MCF 10A (cell line): ENCODE results near the gene ZMAT3. TPM values are rescaled to one million over a fixed set of nuclear protein-coding genes. Genes with fewer than 3 reads are reported as not detected.

Source experiments
- BruUV-seq: library from RNA; stranded (reverse); fragments of 400-500 nt; replicated peaks from 2 replicates; lab custom pipeline; 2021; lab: Mats Ljungman, UMichigan
- CTCF ChIA-PET: fragments of 300-600 bp; sonication (Branson Sonifier 250); formaldehyde crosslinking; extraction: SDS; loops from one replicate; lab custom pipeline; 2021; ENCODE audit warnings: antibody characterized with exemption, inconsistent platforms; lab: Yijun Ruan, JAX
- POLR2A ChIA-PET: fragments of 300-600, 350-650 bp; sonication (Branson Sonifier 250); formaldehyde crosslinking; extraction: SDS; loops from one replicate; lab custom pipeline; 2020; ENCODE audit warnings: antibody characterized with exemption, inconsistent platforms; lab: Yijun Ruan, JAX
- DNase-seq: peaks from one replicate; pipeline ENCODE4 v3.0.0-alpha.2; 2018; ENCODE audit not compliant: unreplicated experiment
- H3K27ac Mint-ChIP-seq: one replicate; pipeline ENCODE4 v1.8.0; 2022; ENCODE audit warnings: mild to moderate bottlenecking, low read depth, mixed read lengths; ENCODE audit not compliant: unreplicated experiment
- H3K27me3 Mint-ChIP-seq: one replicate; pipeline ENCODE4 v1.8.0; 2022; ENCODE audit warnings: mixed read lengths; ENCODE audit not compliant: insufficient read depth, unreplicated experiment
- H3K36me3 Mint-ChIP-seq: one replicate; pipeline ENCODE4 v1.8.0; 2022; ENCODE audit warnings: mild to moderate bottlenecking, moderate library complexity, mixed read lengths; ENCODE audit not compliant: insufficient read depth, unreplicated experiment
- H3K4me1 Mint-ChIP-seq: one replicate; pipeline ENCODE4 v1.8.0; 2022; ENCODE audit warnings: mixed read lengths; ENCODE audit not compliant: insufficient read depth, unreplicated experiment
- H3K4me3 Mint-ChIP-seq: one replicate; pipeline ENCODE4 v1.8.0; 2022; ENCODE audit warnings: mild to moderate bottlenecking, moderate library complexity, mixed read lengths; ENCODE audit not compliant: unreplicated experiment
- H3K9me3 Mint-ChIP-seq: one replicate; pipeline ENCODE4 v1.8.0; 2022; ENCODE audit warnings: mixed read lengths; ENCODE audit not compliant: unreplicated experiment
- intact Hi-C: fragments of 100-400 bp; cut with micrococcal nuclease; formaldehyde crosslinking; loops from 2 replicates; pipeline ENCODE4 v1.14.1; 2022
- total RNA-seq: library from RNA; stranded (reverse); gene quantifications from 2 replicates; pipeline ENCODE4 v1.2.3, GENCODE V29; 2022
- TF ChIP-seq, protein P1 (sequence below): fragments of 200-600 bp; IDR thresholded peaks from one replicate; pipeline ENCODE4 v1.8.0; 2022; ENCODE audit warnings: antibody characterized with exemption, mild to moderate bottlenecking; ENCODE audit not compliant: unreplicated experiment

The ZMAT3 gene
- total RNA-seq, 1 experiment from 2014 or later: 50.9 TPM

DNA sequence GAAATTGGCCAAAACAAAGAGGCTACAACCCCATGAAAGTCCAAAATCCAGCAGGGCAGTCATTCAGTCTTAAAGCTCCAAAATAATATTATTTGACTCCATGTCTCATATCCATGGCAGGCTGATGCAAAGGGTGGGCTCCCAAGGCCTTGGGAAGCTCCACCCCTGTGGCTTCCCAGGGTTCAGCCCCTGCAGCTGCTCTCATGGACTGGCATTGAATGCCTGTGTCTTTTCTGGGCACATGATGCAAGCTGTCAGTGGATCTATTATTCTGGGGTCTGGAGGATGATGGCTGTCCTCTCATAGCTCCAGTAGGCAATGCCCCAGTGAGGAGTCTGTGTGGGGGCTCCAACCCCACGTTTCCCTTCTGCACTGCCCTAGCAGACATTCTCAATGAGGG, 81.8 kb downstream of the ZMAT3 start:
- intact Hi-C loops: no loop called here
- no TSS peak for BruUV-seq
- CTCF ChIA-PET: no interaction called here
- H3K4me1 Mint-ChIP-seq: no peaks in the 10 kb centered on the region
- no peaks in the 10 kb centered on the region for H3K27me3 Mint-ChIP-seq
- TF ChIP-seq, protein P1, sequence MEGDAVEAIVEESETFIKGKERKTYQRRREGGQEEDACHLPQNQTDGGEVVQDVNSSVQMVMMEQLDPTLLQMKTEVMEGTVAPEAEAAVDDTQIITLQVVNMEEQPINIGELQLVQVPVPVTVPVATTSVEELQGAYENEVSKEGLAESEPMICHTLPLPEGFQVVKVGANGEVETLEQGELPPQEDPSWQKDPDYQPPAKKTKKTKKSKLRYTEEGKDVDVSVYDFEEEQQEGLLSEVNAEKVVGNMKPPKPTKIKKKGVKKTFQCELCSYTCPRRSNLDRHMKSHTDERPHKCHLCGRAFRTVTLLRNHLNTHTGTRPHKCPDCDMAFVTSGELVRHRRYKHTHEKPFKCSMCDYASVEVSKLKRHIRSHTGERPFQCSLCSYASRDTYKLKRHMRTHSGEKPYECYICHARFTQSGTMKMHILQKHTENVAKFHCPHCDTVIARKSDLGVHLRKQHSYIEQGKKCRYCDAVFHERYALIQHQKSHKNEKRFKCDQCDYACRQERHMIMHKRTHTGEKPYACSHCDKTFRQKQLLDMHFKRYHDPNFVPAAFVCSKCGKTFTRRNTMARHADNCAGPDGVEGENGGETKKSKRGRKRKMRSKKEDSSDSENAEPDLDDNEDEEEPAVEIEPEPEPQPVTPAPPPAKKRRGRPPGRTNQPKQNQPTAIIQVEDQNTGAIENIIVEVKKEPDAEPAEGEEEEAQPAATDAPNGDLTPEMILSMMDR: no peak
- no peak for DNase-seq
- H3K4me3 Mint-ChIP-seq: no peak overlapping the region
- peaks cover 24% of the 10 kb centered on the region for H3K36me3 Mint-ChIP-seq
- peaks cover 26% of the 10 kb centered on the region for H3K9me3 Mint-ChIP-seq
- no peak overlapping the region for H3K27ac Mint-ChIP-seq
- POLR2A ChIA-PET: interaction anchor here (0.7 kb wide), 1 partner anchor 553 kb away, joined by 3 read pairs; no protein-coding TSS in a partner anchor

DNA sequence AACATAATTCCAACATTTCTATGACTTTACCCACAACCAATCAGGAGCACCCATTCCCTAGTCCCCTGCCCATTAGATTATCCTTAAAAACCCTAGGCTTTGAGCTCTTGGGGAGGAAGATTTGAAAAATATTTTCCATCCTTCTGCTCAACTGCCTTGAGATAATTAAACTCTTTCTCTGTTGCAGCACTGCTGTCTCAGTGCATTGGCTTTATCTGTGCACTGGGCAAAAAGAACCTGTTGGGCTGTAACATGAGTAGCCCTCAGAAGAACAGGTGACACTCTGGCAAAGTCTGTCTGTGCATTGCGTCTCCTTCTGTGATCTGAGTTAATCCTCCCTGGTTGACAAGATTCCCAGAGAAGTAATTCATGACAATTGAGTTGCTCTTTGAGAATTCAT, 83.9 kb downstream of the ZMAT3 start:
- POLR2A ChIA-PET: no interaction called here
- TF ChIP-seq, protein P1: no peak
- Mint-ChIP-seq H3K36me3 (peaks cover 32% of the 10 kb centered on the region), H3K4me3 (no peak overlapping the region), H3K27ac (no peak overlapping the region), H3K9me3 (peaks cover 29% of the 10 kb centered on the region), H3K4me1 (no peaks in the 10 kb centered on the region), H3K27me3 (no peaks in the 10 kb centered on the region)
- BruUV-seq: no TSS peak
- no peak for DNase-seq
- CTCF ChIA-PET: interaction anchor here (0.5 to 2.2 kb wide), 3 partner anchors 21 to 1402 kb away, joined by 3 to 9 read pairs (median 3); no protein-coding TSS in a partner anchor
- intact Hi-C loops: no loop called here

DNA sequence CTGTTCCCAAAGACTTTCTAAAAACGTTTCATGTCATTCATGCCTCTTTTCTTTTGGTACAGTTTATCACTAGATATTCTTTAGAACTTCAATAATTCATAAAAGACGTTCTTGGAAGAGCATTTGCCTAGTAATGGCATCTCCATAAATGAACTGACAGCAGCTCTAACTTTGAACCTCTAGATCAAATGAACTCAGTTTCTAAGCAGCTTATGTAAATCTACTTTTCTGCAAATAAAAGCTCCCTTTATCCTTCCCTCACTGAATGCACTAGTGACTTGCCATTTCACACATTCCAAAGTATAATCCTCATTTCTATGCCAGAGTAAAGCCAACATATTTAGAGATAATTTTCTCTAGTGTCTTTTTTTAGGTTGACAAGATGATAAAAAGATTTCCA, 85.2 kb downstream of the ZMAT3 start:
- Mint-ChIP-seq H3K27ac (no peak overlapping the region), H3K9me3 (peaks cover 29% of the 10 kb centered on the region), H3K36me3 (peaks cover 36% of the 10 kb centered on the region), H3K27me3 (no peaks in the 10 kb centered on the region), H3K4me1 (peaks cover 5% of the 10 kb centered on the region), H3K4me3 (no peak overlapping the region)
- TF ChIP-seq, protein P1: no peak
- intact Hi-C loops: no loop called here
- DNase-seq: no peak
- no TSS peak for BruUV-seq
- ChIA-PET CTCF (interaction anchor here (0.8 to 2.2 kb wide), 2 partner anchors 551 to 1916 kb away, joined by 4 to 9 read pairs; no protein-coding TSS in a partner anchor), POLR2A (interaction anchor here (0.7 kb wide), 1 partner anchor 15 kb away, joined by 3 read pairs; no protein-coding TSS in a partner anchor)

DNA sequence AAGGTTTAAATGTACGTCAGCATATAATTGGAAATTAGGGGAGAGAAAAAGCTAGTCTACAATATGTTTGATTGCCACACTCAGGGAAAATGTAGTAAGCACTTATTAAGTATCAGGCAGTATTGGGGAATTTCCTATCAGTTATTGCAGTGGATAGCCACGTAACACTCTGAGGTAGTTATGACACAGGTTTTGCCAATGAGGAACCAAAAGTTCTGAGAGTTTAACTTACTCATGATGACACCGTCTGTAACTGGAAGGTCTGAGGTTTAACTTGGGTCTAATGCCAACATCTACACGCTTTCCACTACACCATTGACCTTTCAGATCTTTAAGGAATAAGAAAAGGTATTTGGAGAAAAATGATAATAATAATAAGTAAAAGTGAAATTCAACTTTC, 89.5 kb downstream of the ZMAT3 start:
- POLR2A ChIA-PET: no interaction called here
- CTCF ChIA-PET: no interaction called here
- TF ChIP-seq, protein P1: no peak
- peaks cover 29% of the 10 kb centered on the region for H3K36me3 Mint-ChIP-seq
- peak; percentile 28 for DNase-seq
- H3K27ac Mint-ChIP-seq: no peak overlapping the region
- no peaks in the 10 kb centered on the region for H3K27me3 Mint-ChIP-seq
- H3K4me3 Mint-ChIP-seq: no peak overlapping the region
- intact Hi-C loops: no loop called here
- BruUV-seq: no TSS peak
- H3K9me3 Mint-ChIP-seq: peaks cover 9% of the 10 kb centered on the region
- H3K4me1 Mint-ChIP-seq: peaks cover 5% of the 10 kb centered on the region
